GM12878 (cell line): ENCODE results near the gene PLK1. TPM values are rescaled to one million over a fixed set of nuclear protein-coding genes. Genes with fewer than 3 reads are reported as not detected.

Experiments
- ATAC-seq: fragments of 200-7000 bp; cut with Tn5 transposase; 3 replicates; pipeline ENCODE4 v1.9.1; 2020; ENCODE audit warnings: mild to moderate bottlenecking, moderate library complexity
- BruUV-seq: library from RNA; stranded (reverse); fragments of 400-500 nt; replicated peaks from 2 replicates; lab custom pipeline; 2021; lab: Mats Ljungman, UMichigan
- CTCF ChIA-PET: fragments of 300-600 bp; sonication (Branson Sonifier 250); formaldehyde crosslinking; extraction: SDS; loops from one replicate; lab custom pipeline; 2021; ENCODE audit warnings: inconsistent platforms; lab: Yijun Ruan, JAX
- POLR2A ChIA-PET: fragments of 350-600 bp; formaldehyde crosslinking; extraction: SDS; loops from one replicate; lab custom pipeline; 2021; ENCODE audit warnings: inconsistent platforms; lab: Charles Lee
- RAD21 ChIA-PET: fragments of 300-600 bp; sonication (Branson Sonifier 250); formaldehyde crosslinking; loops from one replicate; lab custom pipeline; 2023; ENCODE audit warnings: antibody characterized with exemption; ENCODE audit not compliant: unreplicated experiment; lab: Charles Lee
- SMC1A ChIA-PET: fragments of 300-600 bp; sonication (Branson Sonifier 250); formaldehyde crosslinking; loops from one replicate; lab custom pipeline; 2023; ENCODE audit not compliant: unreplicated experiment, uncharacterized antibody; lab: Charles Lee
- DNase-seq: peaks from one replicate; pipeline ENCODE4 v3.0.0-alpha.2; 2011; ENCODE audit warnings: low read depth, low spot score
- FAIRE-seq: peaks from 3 replicates; lab custom pipeline; 2011; peaks lifted over from hg19 to GRCh38; lab: Jason Lieb, UNC
- H2AFZ ChIP-seq: 2 replicates; pipeline ENCODE4 v1.6.0; 2011; ENCODE audit warnings: low read depth, low read length, control low read depth; ENCODE audit not compliant: control insufficient read depth
- H3K27ac ChIP-seq: 2 replicates; pipeline ENCODE4 v1.5.1; 2011; ENCODE audit warnings: control low read depth; ENCODE audit not compliant: control insufficient read depth, insufficient read depth
- H3K27me3 ChIP-seq, 2 experiments: replicated peaks in 1 of 2; 2 replicates each; pipeline versions ENCODE4 v1.6.0 to v1.6.1; 2011; ENCODE audit warnings: low read length in 1 of 2; ENCODE audit not compliant: control insufficient read depth in 2 of 2, insufficient read depth in 2 of 2
- H3K36me3 ChIP-seq, 2 experiments: 2 replicates each; pipeline ENCODE4 v1.5.1; 2011; ENCODE audit warnings: low read length in 1 of 2; ENCODE audit not compliant: control insufficient read depth in 2 of 2, insufficient read depth in 2 of 2
- H3K4me1 ChIP-seq: 2 replicates; pipeline ENCODE4 v1.6.1; 2011; ENCODE audit warnings: mild to moderate bottlenecking, low read length, moderate library complexity, mixed read lengths; ENCODE audit not compliant: control insufficient read depth, insufficient read depth
- H3K4me2 ChIP-seq: 2 replicates; pipeline ENCODE4 v1.6.0; 2011; ENCODE audit warnings: control low read depth; ENCODE audit not compliant: control insufficient read depth, insufficient read depth
- H3K4me3 ChIP-seq: fragments of 200-600 bp; sonication (generic); 2 replicates; pipeline ENCODE4 v1.5.1; 2016
- H3K79me2 ChIP-seq: 2 replicates; pipeline ENCODE4 v1.6.0; 2011; ENCODE audit warnings: low read length; ENCODE audit not compliant: control insufficient read depth, insufficient read depth
- H3K9ac ChIP-seq: 2 replicates; pipeline ENCODE4 v1.8.0; 2011; ENCODE audit warnings: low read length, control low read depth, mixed read lengths; ENCODE audit not compliant: control insufficient read depth, insufficient read depth
- H3K9me3 ChIP-seq: replicated peaks from 3 replicates; pipeline ENCODE4 v1.5.1; 2011; ENCODE audit warnings: mild to moderate bottlenecking, low read length; ENCODE audit not compliant: control insufficient read depth, insufficient read depth
- H4K20me1 ChIP-seq: 2 replicates; pipeline ENCODE4 v1.6.0; 2011; ENCODE audit not compliant: control insufficient read depth, insufficient read depth
- FOXK2 ChIP-seq: fragments of 450-650 bp; IDR thresholded peaks from 2 replicates; pipeline ENCODE4 v1.6.1; 2017; ENCODE audit warnings: mild to moderate bottlenecking, moderate library complexity
- IRF4 ChIP-seq: IDR thresholded peaks from 2 replicates; pipeline ENCODE4 v1.6.1; 2011; ENCODE audit warnings: low read depth, low read length
- KDM1A ChIP-seq: fragments of 200-600 bp; sonication (generic); IDR thresholded peaks from 2 replicates; pipeline ENCODE4 v1.6.1; 2016; ENCODE audit warnings: borderline replicate concordance
- RB1 ChIP-seq: fragments of 450-650 bp; formaldehyde crosslinking; IDR thresholded peaks from 2 replicates; pipeline ENCODE4 v1.6.1; 2017; ENCODE audit warnings: mild to moderate bottlenecking, borderline replicate concordance
- RBBP5 ChIP-seq: fragments of 200-600 bp; sonication (generic); conservative IDR thresholded peaks from 2 replicates; pipeline ENCODE4 v1.6.1; 2016
- SRF ChIP-seq, 2 experiments: IDR thresholded peaks; 2 replicates each; pipeline ENCODE4 v1.6.1; 2011; ENCODE audit warnings: low read depth in 2 of 2, low read length in 2 of 2, mild to moderate bottlenecking in 1 of 2, moderate library complexity in 1 of 2
- TBL1XR1 ChIP-seq: IDR thresholded peaks from 2 replicates; pipeline ENCODE4 v1.6.1; 2012; ENCODE audit warnings: low read depth, low read length, improper control_type of control experiment
- USF2 ChIP-seq: IDR thresholded peaks from 2 replicates; pipeline ENCODE4 v1.6.1; 2011; ENCODE audit warnings: low read depth, low read length, improper control_type of control experiment, borderline replicate concordance
- ZBED1 ChIP-seq: IDR thresholded peaks from 2 replicates; pipeline ENCODE4 v1.6.1; 2016; ENCODE audit warnings: borderline replicate concordance
- ZBTB33 ChIP-seq: fragments of 450-650 bp; IDR thresholded peaks from 2 replicates; pipeline ENCODE4 v1.6.1; 2017; ENCODE audit warnings: mild to moderate bottlenecking
- ZZZ3 ChIP-seq: IDR thresholded peaks from 2 replicates; pipeline ENCODE4 v1.6.1; 2011; ENCODE audit warnings: low read depth; ENCODE audit not compliant: control insufficient read depth, insufficient read length
- WGBS: methylation state at CpG from one replicate; pipeline ENCODE4 v1.1.6; 2016; ENCODE audit warnings: low lambda C conversion rate; ENCODE audit not compliant: insufficient replicate concordance, insufficient coverage; ENCODE audit errors: missing lambda C conversion rate; 5-methylcytosine and 5-hydroxymethylcytosine counted together
- in situ Hi-C: fragments of 300-500 bp; cut with MboI; formaldehyde crosslinking; loops from 9 replicates; pipeline ENCODE4 v1.14.3; 2018; ENCODE audit warnings: mixed read lengths
- intact Hi-C: fragments of 100-400 bp; cut with micrococcal nuclease; formaldehyde crosslinking; loops from one replicate; pipeline ENCODE4 v1.14.2; 2022; ENCODE audit not compliant: unreplicated experiment
- polyA plus RNA-seq, 11 experiments: library from polyadenylated mRNA; depleted of rRNA in 4 of 11; unstranded in 6 of 11; stranded (reverse) in 5 of 11; fragments of >200 nt; fragmentation: Nextera tagmentation in 4 of 11; fragmentation: Illumina TruSeq in 1 of 11; extraction: Ambion mirVana in 4 of 11; extraction: Trizol in 1 of 11; gene quantifications; 1 replicate in 1 of 11; 2 replicates in 10 of 11; pipeline versions ENCODE4 v1.2.1 to v1.2.3, GENCODE V29; 2011 to 2016; ENCODE audit warnings: inconsistent platforms in 2 of 11, missing spikeins in 2 of 11, low read depth in 1 of 11
- total RNA-seq, 4 experiments: library from RNA; depleted of rRNA in 3 of 4; stranded (reverse); fragments of >200 nt in 3 of 4; fragmentation: Illumina TruSeq in 1 of 4; extraction: Trizol in 1 of 4; gene quantifications; 2 replicates each; pipeline versions ENCODE4 v1.2.1 to v1.2.3, GENCODE V29; 2013 to 2021
- TF ChIP-seq, protein P1 (sequence below): fragments of 150-350 bp; IDR thresholded peaks from 2 replicates; pipeline ENCODE4 v1.6.1; 2016; ENCODE audit warnings: low read depth, low read length
- TF ChIP-seq, protein P2 (sequence below): fragments of 450-650 bp; formaldehyde crosslinking; IDR thresholded peaks from 2 replicates; pipeline ENCODE4 v1.4.0; 2022; ENCODE audit warnings: mild to moderate bottlenecking, moderate library complexity

The PLK1 gene
- total and polyA plus RNA-seq, 10 of the 15 experiments (the other 5 are each of a cell fraction or from before 2014, with no cell fraction given) = 11.3 to 191 (median 84.5) TPM

DNA sequence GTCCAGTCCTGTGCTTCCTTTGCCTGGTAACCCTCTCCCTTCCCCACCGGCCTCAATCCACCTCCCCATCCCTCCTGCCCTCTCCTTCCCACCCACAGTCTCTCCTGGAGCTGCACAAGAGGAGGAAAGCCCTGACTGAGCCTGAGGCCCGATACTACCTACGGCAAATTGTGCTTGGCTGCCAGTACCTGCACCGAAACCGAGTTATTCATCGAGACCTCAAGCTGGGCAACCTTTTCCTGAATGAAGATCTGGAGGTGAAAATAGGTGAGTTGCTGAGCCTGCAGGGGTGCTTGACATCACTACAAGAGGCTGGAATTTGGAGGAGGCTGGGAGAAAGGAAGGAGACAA lies 1.3 kb downstream of the PLK1 start:
- peaks cover 14% of the 10 kb centered on the region for H3K4me1 ChIP-seq
- ChIA-PET POLR2A (interaction anchor here (0.6 kb wide), 1 partner anchor 257 kb away, joined by 3 read pairs; no protein-coding TSS in a partner anchor), RAD21 (interaction anchor here (0.7 to 1.2 kb wide), 2 partner anchors 46 to 309 kb away, joined by 3 to 6 read pairs; no protein-coding TSS in a partner anchor), CTCF (interaction anchor here (0.6 to 4.5 kb wide), 4 partner anchors 12 to 1380 kb away, joined by 3 to 26 read pairs (median 4); no protein-coding TSS in a partner anchor), SMC1A (interaction anchor here (0.6 to 1.2 kb wide), 4 partner anchors 38 to 125 kb away, joined by 3 read pairs; partner anchors contain the start of gene DCTN5)
- WGBS = 5% methylated on average over 6 of the region's 6 CpGs
- ATAC-seq (no peak), FAIRE-seq (no peak), DNase-seq (no peak)
- peaks cover 42% of the 10 kb centered on the region for H3K79me2 ChIP-seq
- in situ Hi-C loops (no loop called here), intact Hi-C loops (loop anchor here (5.0 kb wide), 1 partner anchor 38 kb away; the partner anchor contains the start of genes DCTN5 and PALB2)
- peaks cover 18 to 24% of the 10 kb centered on the region in 2 experiments for H3K36me3 ChIP-seq
- peak overlapping the region; percentile 97 for H3K4me3 ChIP-seq
- BruUV-seq = no TSS peak
- H3K4me2 ChIP-seq = peak overlapping the region; percentile 94
- H3K9ac ChIP-seq = peak overlapping the region; percentile 93
- H2AFZ ChIP-seq = no peak overlapping the region
- peak overlapping the region; percentile 85 for H3K27ac ChIP-seq
- H3K9me3 ChIP-seq = no peaks in the 10 kb centered on the region
- no peaks in the 10 kb centered on the region for H3K27me3 ChIP-seq
- no peaks in the 10 kb centered on the region; the same call in 1 of the 2 replicates for H4K20me1 ChIP-seq
- TF ChIP-seq, protein P1, sequence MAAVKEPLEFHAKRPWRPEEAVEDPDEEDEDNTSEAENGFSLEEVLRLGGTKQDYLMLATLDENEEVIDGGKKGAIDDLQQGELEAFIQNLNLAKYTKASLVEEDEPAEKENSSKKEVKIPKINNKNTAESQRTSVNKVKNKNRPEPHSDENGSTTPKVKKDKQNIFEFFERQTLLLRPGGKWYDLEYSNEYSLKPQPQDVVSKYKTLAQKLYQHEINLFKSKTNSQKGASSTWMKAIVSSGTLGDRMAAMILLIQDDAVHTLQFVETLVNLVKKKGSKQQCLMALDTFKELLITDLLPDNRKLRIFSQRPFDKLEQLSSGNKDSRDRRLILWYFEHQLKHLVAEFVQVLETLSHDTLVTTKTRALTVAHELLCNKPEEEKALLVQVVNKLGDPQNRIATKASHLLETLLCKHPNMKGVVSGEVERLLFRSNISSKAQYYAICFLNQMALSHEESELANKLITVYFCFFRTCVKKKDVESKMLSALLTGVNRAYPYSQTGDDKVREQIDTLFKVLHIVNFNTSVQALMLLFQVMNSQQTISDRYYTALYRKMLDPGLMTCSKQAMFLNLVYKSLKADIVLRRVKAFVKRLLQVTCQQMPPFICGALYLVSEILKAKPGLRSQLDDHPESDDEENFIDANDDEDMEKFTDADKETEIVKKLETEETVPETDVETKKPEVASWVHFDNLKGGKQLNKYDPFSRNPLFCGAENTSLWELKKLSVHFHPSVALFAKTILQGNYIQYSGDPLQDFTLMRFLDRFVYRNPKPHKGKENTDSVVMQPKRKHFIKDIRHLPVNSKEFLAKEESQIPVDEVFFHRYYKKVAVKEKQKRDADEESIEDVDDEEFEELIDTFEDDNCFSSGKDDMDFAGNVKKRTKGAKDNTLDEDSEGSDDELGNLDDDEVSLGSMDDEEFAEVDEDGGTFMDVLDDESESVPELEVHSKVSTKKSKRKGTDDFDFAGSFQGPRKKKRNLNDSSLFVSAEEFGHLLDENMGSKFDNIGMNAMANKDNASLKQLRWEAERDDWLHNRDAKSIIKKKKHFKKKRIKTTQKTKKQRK = no peak
- no peak for TF ChIP-seq SRF (IDR thresholded peaks at IDR 0.05; ENCODE audit: low read depth in 2 of 2, low read length in 2 of 2)
- TF ChIP-seq RBBP5 = no peak
- TF ChIP-seq IRF4 = no peak
- no peak for TF ChIP-seq FOXK2
- TF ChIP-seq RB1 = no peak
- no peak for TF ChIP-seq KDM1A
- no peak for TF ChIP-seq USF2
- TF ChIP-seq, protein P2, sequence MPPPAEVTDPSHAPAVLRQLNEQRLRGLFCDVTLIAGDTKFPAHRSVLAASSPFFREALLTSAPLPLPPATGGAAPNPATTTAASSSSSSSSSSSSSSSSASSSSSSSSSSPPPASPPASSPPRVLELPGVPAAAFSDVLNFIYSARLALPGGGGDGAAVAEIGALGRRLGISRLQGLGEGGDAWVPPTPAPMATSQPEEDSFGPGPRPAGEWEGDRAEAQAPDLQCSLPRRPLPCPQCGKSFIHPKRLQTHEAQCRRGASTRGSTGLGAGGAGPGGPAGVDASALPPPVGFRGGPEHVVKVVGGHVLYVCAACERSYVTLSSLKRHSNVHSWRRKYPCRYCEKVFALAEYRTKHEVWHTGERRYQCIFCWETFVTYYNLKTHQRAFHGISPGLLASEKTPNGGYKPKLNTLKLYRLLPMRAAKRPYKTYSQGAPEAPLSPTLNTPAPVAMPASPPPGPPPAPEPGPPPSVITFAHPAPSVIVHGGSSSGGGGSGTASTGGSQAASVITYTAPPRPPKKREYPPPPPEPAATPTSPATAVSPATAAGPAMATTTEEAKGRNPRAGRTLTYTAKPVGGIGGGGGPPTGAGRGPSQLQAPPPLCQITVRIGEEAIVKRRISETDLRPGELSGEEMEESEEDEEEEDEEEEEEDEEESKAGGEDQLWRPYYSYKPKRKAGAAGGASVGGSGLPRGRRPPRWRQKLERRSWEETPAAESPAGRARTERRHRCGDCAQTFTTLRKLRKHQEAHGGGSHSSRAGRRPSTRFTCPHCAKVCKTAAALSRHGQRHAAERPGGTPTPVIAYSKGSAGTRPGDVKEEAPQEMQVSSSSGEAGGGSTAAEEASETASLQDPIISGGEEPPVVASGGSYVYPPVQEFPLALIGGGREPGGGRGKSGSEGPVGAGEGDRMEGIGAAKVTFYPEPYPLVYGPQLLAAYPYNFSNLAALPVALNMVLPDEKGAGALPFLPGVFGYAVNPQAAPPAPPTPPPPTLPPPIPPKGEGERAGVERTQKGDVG (CRISPR knock-in tag) = no peak
- TF ChIP-seq ZZZ3 = no peak
- TF ChIP-seq ZBED1 = no peak
- TF ChIP-seq TBL1XR1 = no peak
- no peak for TF ChIP-seq ZBTB33
